GM21390 (cell line): ENCODE measurements around the gene SELENOT.

Source experiments
- ATAC-seq: cut with Tn5 transposase; IDR thresholded peaks from one replicate; pipeline ENCODE4 v1.9.1; 2021; ENCODE audit not compliant: unreplicated experiment

SELENOT gene

GRCh38 chr3:150662410-150663200 lies 59.5 kb downstream of the SELENOT start:
- no peak for ATAC-seq

GRCh38 chr3:150663461-150663860 lies 60.3 kb downstream of the SELENOT start:
- ATAC-seq = no peak

GRCh38 chr3:150666167-150666566 lies 63.0 kb downstream of the SELENOT start:
- ATAC-seq = no peak

GRCh38 chr3:150673966-150674365 lies 70.8 kb downstream of the SELENOT start:
- ATAC-seq = no peak

- ATAC-seq = no peak
Measured at GRCh38 chr3:150675587-150675986, 72.5 kb downstream of the SELENOT start.
